Breast epithelium (tissue), 4 donors: ENCODE measurements around the gene UPP1. TPM values are rescaled to one million over a fixed set of nuclear protein-coding genes. Genes with fewer than 3 reads are reported as not detected.

Source experiments
- DNase-seq, 2 donors: peaks; one replicate each; pipeline ENCODE4 v3.0.0-alpha.2; 2019; ENCODE audit warnings: low spot score in 2 of 2
- H3K27ac ChIP-seq, 2 donors: fragments of 200-600 bp; sonication (generic) in 1 of 2; one replicate each; pipeline ENCODE4 v1.5.1; 2016 to 2019; ENCODE audit warnings: mild to moderate bottlenecking in 1 of 2
- H3K27me3 ChIP-seq, 2 donors: fragments of 200-600 bp; sonication (generic) in 1 of 2; one replicate each; pipeline versions ENCODE4 v1.5.1 to v1.6.0; 2017 to 2019; ENCODE audit warnings: control low read depth in 1 of 2, mild to moderate bottlenecking in 1 of 2
- H3K36me3 ChIP-seq: fragments of 200-600 bp; one replicate; pipeline ENCODE4 v1.5.1; 2019
- H3K4me1 ChIP-seq, 2 donors: fragments of 200-600 bp; sonication (generic); one replicate each; pipeline ENCODE4 v1.5.1; 2016 to 2019; ENCODE audit warnings: control low read depth in 1 of 2
- H3K4me3 ChIP-seq, 3 donors: fragments of 200-600 bp; sonication (generic); 1 replicate in 2 of 3; 2 replicates in 1 of 3; pipeline ENCODE4 v1.5.1; 2016 to 2019; ENCODE audit warnings: mild to moderate bottlenecking in 3 of 3, moderate library complexity in 2 of 3
- H3K9me3 ChIP-seq, 2 donors: fragments of 200-600 bp; sonication (generic) in 1 of 2; one replicate each; pipeline ENCODE4 v1.5.1; 2016 to 2019; ENCODE audit warnings: control low read depth in 1 of 2
- POLR2A ChIP-seq: fragments of 450-650 bp; IDR thresholded peaks from one replicate; pipeline ENCODE4 v1.6.1; 2016; ENCODE audit warnings: antibody characterized with exemption, mild to moderate bottlenecking, moderate library complexity
- POLR2AphosphoS5 ChIP-seq, 3 donors: sonication (generic); formaldehyde crosslinking; IDR thresholded peaks; one replicate each; pipeline ENCODE4 v1.6.1; 2017; ENCODE audit warnings: antibody characterized with exemption in 3 of 3
- intact Hi-C: fragments of 100-400 bp; cut with DNase I; formaldehyde crosslinking; loops from one replicate; pipeline ENCODE4 v1.15.1; 2023; ENCODE audit warnings: low total_unique reads
- total RNA-seq, 3 donors: library from RNA; depleted of rRNA; stranded (reverse); fragments of >200 nt; gene quantifications; one replicate each; pipeline ENCODE4 v1.1.0, GENCODE V29; 2016
- TF ChIP-seq, protein P1 (sequence below), 3 donors: fragments of 450-650 bp; IDR thresholded peaks; one replicate each; pipeline ENCODE4 v1.5.1; 2016 to 2017; ENCODE audit warnings: antibody characterized with exemption in 3 of 3, mild to moderate bottlenecking in 3 of 3, moderate library complexity in 3 of 3

The UPP1 gene
- total RNA-seq, 3 donors from 2014 or later = 11.1 to 32.1 (median 19.5) TPM

DNA sequence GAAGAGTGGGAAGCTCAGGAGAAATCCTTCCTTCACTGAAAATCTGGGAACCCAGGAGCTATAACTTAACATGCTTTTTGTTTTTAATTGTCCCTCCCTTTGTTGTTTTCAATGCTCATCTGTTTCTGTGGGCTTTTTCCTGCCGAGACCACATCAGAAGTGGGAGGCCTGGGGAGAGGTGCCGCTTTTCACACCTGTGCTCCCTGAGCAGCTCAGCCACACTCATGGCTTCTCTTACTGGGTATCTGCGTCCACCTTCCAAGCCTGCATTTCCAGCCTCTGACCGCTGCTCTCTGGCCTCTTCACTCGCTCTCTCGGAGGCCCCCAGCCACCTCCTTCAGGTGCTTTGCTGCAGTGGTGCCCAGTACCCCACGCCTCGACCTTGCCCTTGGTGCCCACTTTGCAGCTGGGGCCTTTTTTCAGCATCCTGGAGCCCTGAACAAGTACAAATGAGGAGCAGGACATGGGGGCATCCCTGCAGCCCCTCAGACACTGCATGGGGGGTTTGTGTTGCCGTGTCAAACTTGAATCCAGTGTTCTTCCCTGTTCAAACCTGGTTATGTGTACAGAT lies 43.8 kb upstream of the UPP1 start:
- Histone ChIP-seq H3K4me1 (no peaks in the 10 kb centered on the region), H3K27me3 (no peaks in the 10 kb centered on the region)
- TF ChIP-seq POLR2AphosphoS5 (IDR thresholded peaks at IDR 0.05) = no peak
- TF ChIP-seq, protein P1, sequence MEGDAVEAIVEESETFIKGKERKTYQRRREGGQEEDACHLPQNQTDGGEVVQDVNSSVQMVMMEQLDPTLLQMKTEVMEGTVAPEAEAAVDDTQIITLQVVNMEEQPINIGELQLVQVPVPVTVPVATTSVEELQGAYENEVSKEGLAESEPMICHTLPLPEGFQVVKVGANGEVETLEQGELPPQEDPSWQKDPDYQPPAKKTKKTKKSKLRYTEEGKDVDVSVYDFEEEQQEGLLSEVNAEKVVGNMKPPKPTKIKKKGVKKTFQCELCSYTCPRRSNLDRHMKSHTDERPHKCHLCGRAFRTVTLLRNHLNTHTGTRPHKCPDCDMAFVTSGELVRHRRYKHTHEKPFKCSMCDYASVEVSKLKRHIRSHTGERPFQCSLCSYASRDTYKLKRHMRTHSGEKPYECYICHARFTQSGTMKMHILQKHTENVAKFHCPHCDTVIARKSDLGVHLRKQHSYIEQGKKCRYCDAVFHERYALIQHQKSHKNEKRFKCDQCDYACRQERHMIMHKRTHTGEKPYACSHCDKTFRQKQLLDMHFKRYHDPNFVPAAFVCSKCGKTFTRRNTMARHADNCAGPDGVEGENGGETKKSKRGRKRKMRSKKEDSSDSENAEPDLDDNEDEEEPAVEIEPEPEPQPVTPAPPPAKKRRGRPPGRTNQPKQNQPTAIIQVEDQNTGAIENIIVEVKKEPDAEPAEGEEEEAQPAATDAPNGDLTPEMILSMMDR (IDR thresholded peaks at IDR 0.05) = no peak
- no peak for TF ChIP-seq POLR2A

DNA sequence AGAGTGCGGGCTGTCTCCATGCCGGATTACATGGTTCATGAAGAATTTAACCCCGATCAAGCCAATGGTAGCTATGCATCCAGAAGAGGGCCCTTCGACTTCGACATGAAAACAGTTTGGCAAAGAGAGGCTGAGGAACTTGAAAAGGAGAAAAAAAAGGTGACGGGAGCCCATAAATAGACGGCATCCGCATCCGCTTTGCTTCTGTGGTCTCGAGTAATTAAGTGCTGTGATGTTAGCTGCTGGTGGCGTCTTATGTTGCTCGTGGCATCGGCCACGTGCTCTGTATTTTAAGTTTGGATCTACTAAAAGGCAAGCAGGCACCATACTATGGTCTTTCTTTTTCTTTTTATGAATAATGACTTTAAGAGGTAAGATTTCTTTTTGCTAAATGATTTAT lies 42.6 kb upstream of the UPP1 start:
- H3K36me3 ChIP-seq = no peaks in the 10 kb centered on the region
- intact Hi-C loops = no loop called here
- no peaks in the 10 kb centered on the region for H3K27me3 ChIP-seq
- no peak overlapping the region for H3K4me3 ChIP-seq
- no peaks in the 10 kb centered on the region for H3K4me1 ChIP-seq
- no peak for TF ChIP-seq POLR2AphosphoS5 (IDR thresholded peaks at IDR 0.05)
- no peak for TF ChIP-seq POLR2A
- TF ChIP-seq, protein P1 (IDR thresholded peaks at IDR 0.05) = no peak
- no peaks in the 10 kb centered on the region for H3K9me3 ChIP-seq
- no peak for DNase-seq
- no peak overlapping the region for H3K27ac ChIP-seq

More for the DNA sequence above, 43.8 kb upstream of the UPP1 start:
- H3K4me3 ChIP-seq = no peak overlapping the region
- no peaks in the 10 kb centered on the region for H3K36me3 ChIP-seq
- H3K9me3 ChIP-seq = no peaks in the 10 kb centered on the region
- H3K27ac ChIP-seq = no peak overlapping the region
- no peak for DNase-seq
- intact Hi-C loops = no loop called here

DNA sequence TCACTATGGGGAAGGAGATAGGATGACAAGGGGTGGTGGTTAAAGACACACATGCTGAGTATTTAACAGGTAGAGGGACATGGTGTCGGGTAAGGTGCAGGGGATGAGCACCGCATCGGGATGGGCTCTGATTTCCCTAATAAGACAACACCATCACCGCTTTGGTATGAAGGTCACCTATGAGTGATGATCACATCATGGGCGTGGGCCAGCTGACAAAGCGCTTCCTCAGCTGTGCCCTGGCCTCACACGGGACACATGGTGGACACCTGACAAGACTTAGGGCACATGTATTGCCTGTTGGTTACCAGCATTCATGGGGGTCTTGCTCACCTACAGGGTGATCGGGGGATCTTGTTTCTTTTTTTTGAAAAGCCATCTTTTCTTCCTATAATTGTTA lies 41.0 kb upstream of the UPP1 start:
- no peak for TF ChIP-seq POLR2AphosphoS5 (IDR thresholded peaks at IDR 0.05)
- TF ChIP-seq, protein P1 (IDR thresholded peaks at IDR 0.05) = no peak
- TF ChIP-seq POLR2A = no peak
- no peak for DNase-seq
- Histone ChIP-seq H3K27ac (no peak overlapping the region), H3K4me1 (no peaks in the 10 kb centered on the region), H3K9me3 (no peaks in the 10 kb centered on the region), H3K27me3 (no peaks in the 10 kb centered on the region), H3K36me3 (no peaks in the 10 kb centered on the region), H3K4me3 (no peak overlapping the region)
- intact Hi-C loops = no loop called here

DNA sequence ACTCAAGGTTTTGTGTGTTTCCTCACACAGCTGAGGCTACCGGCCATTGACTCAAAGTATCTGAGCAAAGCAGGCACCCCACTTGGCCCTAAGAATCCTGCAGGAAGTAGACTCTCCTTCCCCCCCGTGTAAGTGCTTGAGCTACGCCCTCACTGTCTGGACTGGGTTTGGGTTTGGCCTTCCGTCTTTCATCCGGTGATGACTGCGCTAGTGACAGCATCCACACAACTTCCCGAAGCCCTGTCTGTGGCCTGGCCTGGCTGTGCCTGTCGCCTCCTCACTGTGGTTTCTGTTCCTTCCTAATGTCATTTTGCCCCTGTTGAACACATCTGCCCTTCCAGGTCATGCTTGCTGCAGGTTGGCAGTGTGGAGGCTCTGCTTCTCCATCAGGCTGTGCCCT lies 39.2 kb upstream of the UPP1 start:
- TF ChIP-seq, protein P1 (IDR thresholded peaks at IDR 0.05) = no peak
- TF ChIP-seq POLR2AphosphoS5 (IDR thresholded peaks at IDR 0.05) = no peak
- TF ChIP-seq POLR2A = no peak

DNA sequence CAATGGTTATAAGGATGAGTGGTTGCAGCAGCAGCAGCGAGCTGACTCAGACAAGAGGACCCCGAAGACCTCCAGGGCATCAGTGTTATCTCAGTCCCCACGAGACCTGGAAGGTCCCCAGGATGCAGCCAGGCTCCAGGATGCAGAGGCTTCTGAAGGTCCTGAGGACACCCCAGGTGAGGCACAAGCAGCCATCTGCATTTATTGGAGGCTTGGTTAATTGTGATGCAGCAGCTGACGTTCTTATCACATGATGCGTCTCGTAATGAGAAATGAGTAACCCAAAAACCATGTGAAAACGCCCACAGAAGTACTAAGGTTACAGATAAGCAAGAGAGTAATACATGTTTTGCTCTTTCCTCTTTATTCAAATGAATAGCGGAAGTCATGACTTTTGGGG lies 36.3 kb upstream of the UPP1 start:
- no peaks in the 10 kb centered on the region for H3K4me1 ChIP-seq
- H3K4me3 ChIP-seq = no peak overlapping the region
- no peak for DNase-seq
- intact Hi-C loops = no loop called here
- H3K9me3 ChIP-seq = peaks cover 0 to 10% of the 10 kb centered on the region in 2 donors
- H3K27ac ChIP-seq = no peak overlapping the region
- TF ChIP-seq POLR2A (no peak), POLR2AphosphoS5 (IDR thresholded peaks at IDR 0.05) (no peak)
- TF ChIP-seq, protein P1 (IDR thresholded peaks at IDR 0.05) = no peak
- H3K36me3 ChIP-seq = no peaks in the 10 kb centered on the region
- no peaks in the 10 kb centered on the region for H3K27me3 ChIP-seq

More for the DNA sequence above, 39.2 kb upstream of the UPP1 start:
- Histone ChIP-seq H3K9me3 (no peaks in the 10 kb centered on the region), H3K27ac (no peak overlapping the region), H3K4me1 (no peaks in the 10 kb centered on the region), H3K27me3 (no peaks in the 10 kb centered on the region), H3K36me3 (no peaks in the 10 kb centered on the region), H3K4me3 (no peak overlapping the region)
- intact Hi-C loops = no loop called here
- DNase-seq = no peak
